HG03039 (cell line): ENCODE data around the gene HHEX.
"Not testable (repeated sequence)": the region's sequence is repeated elsewhere in the genome, so short reads cannot be mapped to it uniquely, and the experiment has no call there.

Source experiments
- ATAC-seq: cut with Tn5 transposase; IDR thresholded peaks from one replicate; pipeline ENCODE4 v1.9.1; 2021; ENCODE audit warnings: mild to moderate bottlenecking, moderate library complexity; ENCODE audit not compliant: unreplicated experiment

HHEX gene

GRCh38 chr10:92732958-92733357 is 43.2 kb downstream of the HHEX start:
- ATAC-seq, result no peak

DNA sequence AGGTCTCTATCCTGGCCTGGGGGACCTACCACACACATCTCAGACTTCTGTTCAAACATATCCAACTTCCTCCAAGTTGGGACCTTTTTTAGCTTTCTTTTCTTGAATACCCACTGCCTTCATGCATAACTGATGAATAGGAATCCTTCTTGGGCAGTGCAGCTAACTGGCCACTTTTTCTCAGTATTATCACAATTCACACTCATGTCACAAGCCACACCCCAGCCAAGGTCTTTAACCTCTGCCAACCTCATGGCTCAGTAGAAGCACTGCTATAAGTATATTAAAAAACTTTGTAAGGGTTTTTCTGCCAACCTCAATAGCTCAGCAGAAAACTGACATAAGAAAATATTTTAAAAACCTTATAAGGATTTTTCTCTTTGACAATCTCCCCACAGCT is 44.5 kb downstream of the HHEX start:
- no peak for ATAC-seq

GRCh38 chr10:92735938-92736337 is 46.2 kb downstream of the HHEX start:
- ATAC-seq, result no peak

DNA sequence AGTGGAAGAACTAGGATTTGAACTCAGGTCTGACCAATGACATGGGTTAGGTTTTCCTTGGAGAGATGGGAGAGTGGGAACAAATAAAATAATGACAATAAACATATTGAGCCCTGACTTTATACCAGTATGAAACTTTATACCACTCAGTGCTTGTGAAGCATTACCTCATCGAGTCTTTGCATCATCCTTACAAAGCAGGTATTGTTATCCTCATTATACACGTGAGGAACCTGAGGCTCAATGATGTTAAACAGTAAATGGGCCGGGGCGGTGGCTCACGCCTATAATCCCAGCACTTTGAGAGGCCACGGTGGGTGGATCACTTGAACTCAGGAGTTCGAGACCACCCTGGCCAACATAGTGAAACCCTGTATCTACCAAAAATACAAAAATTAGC is 47.7 kb downstream of the HHEX start:
- ATAC-seq, result no peak

DNA sequence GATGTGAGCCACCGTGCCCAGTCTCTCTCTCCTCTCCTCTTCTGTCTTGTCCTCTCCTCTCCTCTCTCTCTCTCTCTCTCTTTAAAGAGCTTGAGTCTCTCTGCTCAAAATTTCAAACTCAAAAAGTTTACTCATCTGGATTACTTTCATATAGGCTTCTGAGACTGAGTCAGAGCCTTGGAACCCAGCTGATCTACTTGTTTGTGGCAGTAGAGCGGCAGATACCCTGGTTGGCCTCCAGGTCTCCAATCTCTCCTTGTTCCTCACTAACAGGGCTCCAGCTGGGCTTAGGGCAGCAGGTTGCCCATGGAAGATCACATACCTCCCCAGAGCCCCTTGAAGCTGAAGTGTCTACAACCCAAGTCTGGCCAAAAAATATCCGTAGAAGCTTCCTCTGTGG is 51.0 kb downstream of the HHEX start:
- ATAC-seq, result no peak

GRCh38 chr10:92741741-92742140 is 52.0 kb downstream of the HHEX start:
- not testable (repeated sequence) for ATAC-seq

DNA sequence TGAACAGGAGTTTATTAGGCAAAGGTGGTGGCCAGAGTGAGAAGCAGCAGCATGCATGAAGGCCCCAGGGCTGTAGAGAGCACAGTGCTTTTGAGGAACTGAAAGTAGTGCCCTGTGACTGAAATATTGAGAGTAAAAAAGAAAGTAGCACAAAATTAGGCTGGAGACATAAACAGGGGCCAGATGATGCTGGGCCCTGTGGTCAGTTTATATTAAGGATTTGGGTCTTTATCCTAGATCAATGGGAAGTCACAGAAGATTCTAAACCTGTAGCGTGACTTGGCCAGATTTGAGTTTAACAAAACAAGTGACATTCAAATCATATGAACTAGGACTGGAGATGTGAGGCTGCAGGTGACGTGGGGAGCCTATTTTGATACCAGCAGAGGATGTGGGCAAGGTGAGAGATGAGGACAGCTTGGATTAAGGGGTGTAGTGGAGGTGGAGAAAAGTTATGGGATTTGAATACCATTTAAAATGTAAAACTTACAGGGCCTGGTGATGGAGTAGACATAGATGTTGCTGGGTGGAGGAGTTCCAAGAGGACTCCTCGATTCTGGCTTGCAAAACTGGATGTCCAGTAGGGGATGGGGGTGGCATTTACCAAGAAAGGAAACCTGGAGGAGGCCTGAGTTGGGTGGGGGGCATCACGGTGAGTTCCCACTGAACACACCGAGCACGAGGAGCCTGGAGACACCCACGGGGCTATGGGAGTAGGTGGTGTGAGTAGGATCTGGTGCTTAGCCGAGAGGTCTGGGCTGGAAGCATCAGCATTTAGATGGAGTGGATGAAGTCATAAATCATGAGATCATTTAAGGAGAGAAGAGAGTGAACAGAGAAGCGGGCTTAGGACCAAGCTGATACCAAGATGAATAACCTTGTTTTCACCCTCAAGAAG is 52.8 kb downstream of the HHEX start:
- ATAC-seq, result peak; percentile 94
